SHP77 (cell line): ENCODE data around the gene TMEM212.

Experiments
- DNase-seq, 2 experiments: peaks; one replicate each; lab custom pipeline; 2025; lab: John Stamatoyannopoulos, UW

The TMEM212 gene

DNA sequence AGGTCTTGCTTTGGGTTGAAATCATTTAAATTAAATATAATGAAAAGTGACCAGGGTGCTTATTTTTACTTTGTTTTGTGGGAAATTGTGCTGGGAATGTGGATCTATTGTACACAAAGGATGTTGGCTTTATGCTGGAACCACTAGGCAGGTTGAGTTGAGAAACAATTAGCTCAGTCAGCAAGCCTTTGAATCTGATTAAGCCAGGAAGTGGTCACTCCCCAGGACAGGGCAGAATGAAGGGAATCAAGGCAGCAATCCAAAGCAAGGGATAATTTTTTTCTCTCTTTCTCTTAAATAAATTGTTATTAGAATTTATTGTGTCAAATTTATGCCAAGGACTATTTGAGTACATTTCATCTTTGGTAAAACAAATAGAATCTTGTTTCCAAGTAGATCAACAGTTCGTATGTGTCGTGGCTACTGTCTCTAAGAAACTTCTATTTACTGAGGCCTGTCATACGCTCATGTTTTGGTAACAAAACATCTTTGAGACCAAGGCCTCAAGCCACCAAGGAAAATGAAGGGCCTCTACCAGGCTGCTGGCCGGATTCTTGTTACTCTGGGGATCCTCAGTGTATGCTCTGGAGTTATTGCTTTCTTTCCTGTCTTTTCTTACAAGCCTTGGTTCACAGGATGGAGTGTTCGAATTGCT is at the start of gene TMEM212:
Gene TMEM212 (plus strand): TSS at position 486 of the 655 bp plus-strand sequence. CDS start 35 bp downstream, at position 521.
- no peak for DNase-seq

DNA sequence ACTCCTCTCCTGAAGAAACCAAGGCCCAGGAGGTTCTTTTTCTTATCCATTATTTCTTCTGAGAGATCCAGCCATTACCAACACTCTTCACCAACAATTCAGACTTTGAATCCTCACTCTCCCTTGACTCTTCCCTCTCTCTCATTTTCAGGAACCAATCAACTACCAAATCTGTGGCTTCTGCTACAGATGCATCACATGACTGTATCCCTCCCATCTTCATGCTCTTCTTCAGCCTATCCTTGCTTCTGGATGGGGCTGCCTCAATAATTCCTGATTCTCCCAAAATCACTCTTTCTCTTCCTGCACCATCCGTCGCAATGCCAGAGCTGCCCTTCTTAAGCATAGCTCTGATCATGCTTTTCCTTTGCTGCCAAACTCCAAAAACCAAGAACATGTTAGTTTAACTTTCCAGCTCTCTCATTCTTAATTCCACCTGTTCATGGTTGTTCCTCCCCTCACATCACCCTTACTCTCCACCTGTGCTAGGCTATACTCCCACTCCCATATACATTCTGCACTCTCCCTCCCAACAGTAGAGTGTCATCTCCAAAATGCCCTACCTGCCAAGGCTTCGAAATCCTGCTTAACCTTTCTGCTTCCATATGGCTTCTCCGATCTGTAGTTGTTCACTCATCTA is 46.4 kb upstream of the TMEM212 start:
- no peak for DNase-seq

DNA sequence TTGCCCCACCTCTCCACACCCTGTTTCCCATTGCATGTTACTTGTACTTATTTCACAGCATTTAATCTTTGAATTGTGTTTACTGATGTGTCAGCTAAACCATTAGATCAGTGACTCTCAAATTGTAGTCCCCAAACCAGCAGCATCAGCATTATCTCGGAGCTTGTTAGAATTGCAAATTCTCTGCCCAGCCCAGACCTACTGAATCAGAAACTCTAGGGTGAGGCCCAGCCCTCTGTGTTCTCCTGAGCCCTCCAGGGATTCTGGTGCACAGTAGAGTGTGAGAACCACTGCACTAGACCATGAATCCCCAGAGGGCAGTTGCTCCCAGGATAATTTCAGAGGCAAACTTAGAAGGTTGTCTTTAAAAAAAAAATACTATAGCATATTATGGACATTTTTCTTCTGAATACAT is 45.9 kb upstream of the TMEM212 start:
- no peak for DNase-seq

DNA sequence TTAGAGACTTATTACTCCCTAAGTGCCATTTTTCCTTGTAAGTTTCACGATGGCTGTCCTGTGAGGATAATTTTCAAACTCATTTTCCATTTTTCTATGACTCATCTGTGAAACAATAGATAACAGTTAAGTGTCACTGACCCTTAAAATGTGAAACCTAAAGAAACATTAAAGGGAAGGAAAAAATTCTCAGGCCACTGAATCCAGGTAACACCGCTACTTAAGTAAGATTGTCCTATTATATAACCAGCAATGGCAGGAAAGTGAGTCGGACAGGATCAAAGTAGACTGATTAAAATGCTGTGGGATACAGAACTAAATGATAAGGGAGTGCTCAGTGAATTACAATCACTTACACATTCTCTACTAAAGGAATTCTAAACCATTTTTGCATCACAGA is 45.3 kb upstream of the TMEM212 start:
- DNase-seq: no peak

DNA sequence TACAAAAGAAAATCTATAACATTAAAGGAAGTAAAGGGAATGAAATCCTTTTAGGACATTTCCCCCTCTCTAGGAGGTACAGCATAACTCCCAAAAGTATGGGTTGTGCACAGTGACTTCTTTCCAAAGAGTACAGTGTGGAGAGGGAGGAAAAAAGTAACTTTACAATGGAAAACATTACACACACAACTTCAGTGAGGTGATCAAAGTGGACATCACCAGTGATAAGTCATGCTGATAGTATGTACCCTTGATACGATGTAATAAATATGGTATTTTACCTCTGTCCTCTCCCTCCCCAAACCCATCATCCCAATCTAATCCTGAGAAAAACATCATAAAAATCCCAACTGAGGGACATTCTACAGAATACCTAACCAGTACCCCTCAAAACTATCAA is 43.6 kb upstream of the TMEM212 start:
- DNase-seq: no peak

DNA sequence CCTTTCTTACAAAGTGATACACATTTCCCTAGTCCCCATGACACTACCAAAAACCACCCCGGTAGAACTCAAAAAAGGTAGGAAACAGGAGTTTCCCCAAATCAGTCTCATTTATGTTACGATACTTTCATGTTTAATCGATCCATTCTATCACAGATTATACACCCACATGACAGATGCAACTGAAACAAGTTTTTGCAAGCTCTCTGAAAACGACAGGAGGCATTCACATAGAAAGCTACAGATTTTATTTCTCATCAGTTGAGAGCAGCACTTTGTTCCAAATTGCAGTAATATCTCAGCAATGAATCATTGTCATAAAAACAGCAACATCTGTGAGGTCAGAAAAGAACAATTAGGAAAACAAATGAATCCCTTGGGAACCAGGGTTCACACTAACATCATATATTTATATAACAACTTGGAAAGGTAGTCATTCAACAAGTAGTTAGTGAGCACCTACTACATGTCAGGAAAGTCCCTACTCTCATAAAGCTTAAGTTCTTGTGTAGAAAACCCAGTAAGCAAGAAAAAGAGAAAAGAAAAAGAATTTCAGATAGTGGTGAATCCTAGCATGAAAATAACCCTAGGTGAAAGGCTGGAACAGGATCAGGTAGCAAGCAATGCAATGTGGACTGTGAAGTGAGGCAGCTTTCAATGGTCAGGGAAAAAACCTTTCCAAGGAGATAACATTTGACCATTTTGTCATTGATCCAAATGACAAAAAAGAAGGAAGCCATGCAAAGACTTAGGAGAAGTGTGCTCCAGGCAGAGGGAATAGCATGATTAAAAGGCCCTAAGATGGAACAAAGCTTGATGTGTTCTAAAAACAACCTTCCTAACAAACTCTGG is 41.2 kb upstream of the TMEM212 start:
- DNase-seq: no peak

DNA sequence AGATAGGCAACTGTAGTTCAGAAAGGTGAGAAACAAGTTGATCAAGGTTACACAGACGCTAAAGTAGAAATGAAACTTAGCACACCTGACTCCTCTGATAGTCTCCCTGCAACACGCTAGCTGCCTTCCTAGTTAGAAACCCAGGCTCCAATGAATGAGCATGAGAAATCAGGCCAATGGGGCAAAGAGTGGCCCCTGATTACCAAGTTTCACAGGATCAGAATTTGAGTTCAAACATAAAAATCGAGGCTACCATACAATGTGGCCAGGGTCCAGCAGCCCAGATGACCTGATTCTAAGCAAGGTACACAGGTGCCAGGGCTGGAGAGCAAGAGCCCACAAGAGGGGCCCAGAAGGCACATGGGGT is 40.6 kb upstream of the TMEM212 start:
- no peak for DNase-seq

DNA sequence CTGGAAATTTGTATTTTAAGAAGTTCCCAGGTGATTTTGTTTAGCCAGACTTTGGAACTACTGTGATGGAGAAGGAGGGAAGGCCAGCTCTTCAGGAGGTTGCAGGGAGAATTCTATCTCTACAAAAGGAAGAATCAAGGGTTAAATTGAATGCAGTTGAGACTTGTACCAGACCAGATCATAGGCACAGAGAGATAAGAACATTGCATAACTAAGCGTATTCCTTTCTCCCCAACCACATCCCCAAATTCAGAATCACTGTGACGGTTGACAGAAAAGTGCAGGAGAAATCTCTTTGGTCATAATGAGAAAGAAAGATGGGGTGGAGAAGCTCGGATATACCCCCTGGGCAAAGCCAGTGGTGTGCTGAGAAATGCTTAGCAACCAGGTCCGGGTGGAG is 40.1 kb upstream of the TMEM212 start:
- DNase-seq: no peak

DNA sequence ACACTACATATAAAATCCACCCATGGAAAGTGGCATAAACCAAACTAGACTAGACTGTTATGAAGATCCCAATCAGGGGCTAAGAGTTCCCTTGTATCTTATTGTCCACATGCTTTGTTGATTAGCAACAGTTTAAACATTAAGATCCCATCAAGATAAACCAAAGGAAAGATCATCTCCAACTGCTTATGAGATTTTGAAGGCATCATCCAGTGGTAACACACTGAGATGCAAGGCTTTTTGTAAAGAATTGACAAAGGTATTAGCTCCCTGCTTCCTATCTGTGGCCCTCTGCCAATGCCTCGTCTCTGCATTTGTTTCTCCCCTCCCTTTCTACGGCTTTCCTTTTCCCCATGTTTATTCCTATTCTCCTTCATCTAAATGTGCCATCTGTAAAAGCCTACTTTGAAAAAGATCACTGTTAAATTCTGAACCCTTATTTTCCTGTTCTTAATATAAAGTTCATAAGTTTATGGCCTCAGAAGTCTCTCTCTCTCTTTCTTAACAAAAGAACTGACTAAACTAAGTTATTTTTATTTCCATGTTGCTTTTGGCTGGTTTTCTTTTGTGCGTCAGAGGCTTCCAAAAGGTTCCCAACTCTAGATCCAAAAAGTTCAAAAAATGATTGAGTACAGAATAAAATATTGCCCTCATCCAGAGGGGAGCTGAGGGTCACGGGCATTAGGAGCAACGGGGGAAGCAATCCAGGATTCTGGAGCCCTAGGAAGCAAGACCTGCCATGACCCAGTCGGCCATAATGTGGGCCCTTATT is 38.3 kb upstream of the TMEM212 start:
- no peak for DNase-seq

DNA sequence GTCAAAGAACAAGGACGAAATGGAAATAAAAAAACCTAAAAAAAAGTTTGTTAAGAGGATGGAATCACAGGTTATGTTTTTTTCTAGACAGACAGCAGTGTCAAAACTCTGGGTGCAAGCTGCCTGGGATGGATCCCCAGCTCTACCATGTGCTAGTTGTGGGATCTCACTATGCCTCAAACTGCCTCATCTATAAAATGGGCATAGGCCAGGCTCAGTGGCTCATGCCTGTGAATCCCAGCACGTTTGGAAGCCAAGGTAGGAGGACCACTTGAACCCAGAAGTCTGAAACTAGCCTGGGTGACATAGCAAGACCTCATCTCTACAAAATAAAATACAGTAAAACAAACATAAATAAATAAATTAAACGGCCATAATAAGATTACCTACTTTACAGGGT is 37.5 kb upstream of the TMEM212 start:
- DNase-seq: no peak

DNA sequence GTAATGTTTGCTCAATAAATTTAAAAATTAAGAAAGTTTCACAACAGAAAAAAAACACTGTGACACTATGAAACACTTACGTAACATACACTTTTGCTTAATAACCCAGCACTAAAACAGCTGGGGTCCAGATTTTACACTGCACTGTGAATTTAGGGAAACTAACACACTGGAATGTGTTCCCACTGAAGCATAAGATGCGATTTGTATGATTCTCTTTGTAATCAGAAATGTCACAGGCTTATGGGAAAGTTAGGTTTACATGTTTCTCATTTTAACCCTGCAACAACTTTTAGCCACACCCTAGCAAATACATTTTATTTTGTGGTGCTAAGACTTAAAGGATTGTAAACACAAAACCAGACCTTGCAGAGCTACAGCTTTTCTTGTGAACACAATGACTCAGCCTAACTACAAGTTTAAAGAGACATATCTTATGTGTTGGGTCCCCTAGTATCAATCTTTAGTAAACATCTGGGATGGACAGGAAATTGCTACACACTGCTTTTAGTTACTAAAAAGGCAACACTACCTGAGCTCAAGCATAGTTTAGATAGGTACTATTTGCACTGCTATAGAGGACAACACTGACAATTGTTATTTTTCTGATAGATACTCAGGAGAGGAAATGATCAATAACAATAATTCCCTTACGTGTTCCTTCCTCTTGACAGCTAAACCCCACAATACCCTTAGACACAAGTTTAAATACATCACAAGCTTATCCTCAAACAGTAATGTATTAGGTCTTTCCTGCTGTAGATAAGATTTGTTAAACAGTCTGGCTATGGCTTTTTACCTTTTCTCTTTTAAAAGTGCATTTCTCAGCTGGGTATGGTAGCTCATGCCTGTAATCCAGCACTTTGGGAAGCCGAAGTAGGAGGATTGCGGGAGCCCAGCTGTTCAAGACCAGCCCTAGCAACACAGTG is 36.7 kb upstream of the TMEM212 start:
- no peak for DNase-seq

DNA sequence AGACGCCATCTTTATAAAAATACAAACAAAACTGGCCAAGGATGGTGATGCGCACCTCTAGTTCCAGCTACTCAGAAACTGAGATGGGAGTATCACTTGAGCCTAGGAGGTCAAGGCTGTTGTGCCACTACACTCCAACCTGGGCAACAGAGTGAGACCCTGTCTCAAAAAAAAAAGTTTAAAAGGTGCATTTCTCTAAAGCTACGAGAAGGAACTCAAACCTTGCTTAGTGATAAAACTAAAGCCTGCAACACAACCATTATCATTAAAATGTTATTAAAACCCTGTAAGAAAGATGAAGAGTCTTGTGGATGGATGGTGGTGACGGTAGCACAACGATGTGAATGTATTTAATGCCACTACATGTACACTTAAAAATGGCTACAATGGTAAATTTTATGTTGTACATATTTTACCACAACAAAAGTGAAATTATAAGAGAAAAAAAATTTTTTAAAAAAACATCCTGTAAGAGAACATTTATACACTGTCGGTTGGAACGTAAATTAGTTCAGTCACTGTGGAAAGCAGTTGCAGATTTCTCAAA is 35.9 kb upstream of the TMEM212 start:
- no peak for DNase-seq

DNA sequence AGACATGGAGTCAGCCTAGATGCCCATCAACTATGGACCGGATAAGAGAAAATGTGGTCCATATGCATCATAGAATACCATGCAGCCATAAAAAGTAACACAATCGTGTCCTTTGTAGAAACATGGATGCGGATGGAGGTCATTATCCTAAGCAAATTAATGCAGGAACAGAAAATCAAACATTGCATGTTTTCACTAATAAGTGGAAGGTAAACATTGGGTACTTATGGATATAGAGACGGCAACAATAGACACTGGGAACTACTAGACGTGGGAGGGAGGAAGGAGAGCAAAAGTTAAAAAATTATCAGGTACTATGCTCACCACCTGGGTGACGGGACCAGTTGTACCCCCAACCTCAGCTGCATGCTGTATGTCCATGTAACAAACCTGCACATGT is 35.3 kb upstream of the TMEM212 start:
- DNase-seq: no peak

DNA sequence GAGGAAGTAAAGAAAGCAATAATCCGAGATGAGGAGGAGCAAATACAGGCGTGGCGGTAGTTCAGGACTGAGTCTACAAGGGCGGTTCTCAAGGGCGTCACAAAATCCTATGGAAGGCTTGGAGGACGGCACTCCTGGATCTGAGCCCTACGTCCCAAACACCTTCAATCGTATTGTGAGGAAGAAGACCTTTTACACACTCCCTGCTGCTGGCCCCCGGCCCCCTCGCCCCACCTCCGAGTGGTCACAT is 33.6 kb upstream of the TMEM212 start:
- DNase-seq: peak in 1 of 2 experiments; percentile 60

DNA sequence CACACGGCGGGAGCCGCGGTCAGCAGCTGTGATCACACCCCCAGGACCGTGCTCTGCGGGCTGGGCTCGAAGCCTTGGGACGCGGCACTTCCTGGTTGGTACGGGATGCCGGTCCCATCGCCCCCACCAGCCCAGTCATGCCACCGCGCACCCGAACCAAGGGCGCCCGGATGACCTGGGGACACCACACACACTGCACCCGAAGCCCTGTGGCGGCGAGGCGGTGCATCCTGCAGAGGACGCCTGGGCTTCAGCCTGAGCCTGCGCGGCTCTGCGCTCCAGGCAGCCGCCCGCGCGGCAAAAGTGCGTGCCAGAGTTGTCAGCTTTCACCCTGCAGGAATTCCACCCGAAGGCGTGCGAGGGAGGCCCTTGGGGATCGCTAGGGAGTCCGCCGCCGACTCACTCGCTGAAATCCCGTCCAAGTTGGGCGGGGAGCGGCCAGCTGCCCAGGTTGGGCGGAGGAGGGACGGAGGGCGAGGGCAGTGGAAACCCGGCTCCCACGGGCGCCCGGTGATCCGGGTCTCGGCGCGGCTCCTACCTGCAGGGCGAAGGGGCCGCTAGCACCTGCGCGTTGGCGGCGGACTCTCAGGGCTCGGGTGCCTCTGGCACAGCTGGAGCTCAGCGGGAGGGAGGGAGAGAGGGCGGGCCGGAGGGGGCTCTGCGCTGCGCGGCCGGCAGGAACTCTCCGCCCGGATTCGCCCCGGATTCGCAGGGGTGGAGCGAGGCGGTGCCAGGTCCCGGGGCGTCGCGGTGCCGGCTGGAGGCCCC is 33.1 kb upstream of the TMEM212 start, which contains the start of gene PLD1:
Gene PLD1 (minus strand): TSS at position 623 of the 768 bp plus-strand sequence. CDS start 72,432 bp downstream, outside the sequence.
- DNase-seq: peak; percentile 82 to 84

DNA sequence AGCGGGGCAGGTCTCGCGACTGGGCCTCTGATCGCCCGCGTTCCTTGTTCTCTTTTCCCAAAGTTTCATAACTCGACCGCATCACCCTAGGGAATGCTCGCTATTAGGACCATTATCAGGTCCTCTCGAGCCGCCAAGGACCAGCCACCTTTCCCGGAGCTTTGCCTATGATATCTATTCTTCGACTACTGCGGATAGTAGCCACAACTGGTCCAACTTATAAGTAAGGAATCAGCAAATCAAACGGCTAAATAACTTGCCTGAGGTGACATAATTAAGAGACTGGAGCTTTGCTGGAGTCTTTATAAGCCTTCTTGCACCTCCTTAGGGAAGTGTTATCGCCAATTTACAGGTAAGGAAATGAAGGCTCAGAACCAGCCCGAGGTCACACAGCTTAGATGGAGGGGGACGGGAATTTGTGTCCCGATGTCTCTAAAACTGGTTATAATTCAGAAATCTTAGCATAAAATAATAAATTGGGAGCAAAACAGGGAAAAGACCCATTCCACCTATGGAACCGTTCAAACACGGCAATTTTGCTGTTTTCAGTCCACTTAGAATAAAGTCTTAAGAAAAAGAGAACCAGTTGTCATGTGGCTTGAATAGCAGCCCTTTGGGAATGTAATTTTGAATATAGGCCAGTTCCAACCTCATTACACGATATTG is 32.4 kb upstream of the TMEM212 start:
- no peak for DNase-seq

DNA sequence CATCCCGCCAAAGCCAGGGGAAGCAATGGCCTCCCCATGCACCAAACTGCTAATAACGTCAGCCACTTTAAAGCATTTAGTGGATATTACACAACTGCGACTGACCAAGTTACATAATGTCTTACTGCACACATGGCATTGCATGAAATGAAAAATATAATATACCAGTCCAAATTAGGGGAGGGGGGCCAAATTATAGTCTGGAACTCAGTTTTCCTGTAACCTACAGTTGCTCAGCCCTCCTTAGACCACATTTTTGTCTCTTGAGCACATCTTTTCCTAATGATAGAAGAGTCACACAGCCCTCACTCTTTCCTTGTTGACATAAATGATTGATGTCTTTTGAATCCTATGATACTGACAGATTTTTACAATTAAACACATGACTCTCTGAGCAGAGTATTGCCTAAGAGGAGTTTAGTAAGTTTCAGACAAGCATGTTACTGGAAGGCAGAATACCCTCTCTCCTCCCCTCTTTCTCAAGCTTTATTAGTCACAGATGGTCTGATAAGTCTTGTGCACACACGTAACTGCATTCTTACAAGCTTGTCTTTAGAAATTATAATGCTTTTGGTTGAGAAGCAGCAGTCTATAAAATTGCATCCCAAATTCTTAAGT is 31.7 kb upstream of the TMEM212 start:
- DNase-seq: peak in 1 of 2 experiments; percentile 13

DNA sequence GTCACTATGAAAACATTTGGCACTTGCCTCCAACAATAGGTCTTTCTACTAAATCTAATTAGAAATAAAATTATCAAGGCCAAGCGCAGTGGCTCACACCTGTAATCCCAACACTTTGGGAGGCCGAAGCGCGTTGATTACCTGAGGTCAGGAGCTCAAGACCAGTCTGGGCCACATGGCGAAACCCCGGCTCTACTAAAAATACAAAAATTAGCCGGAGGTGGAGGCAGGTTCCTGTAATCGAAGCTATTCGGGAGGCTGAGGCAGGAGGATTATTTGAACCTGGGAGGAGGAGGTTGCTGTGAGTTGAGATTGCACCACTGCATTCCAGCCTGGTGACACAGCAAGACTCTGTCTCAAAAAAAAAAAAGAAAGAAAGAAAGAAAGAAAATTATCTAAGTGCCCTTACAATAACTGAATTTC is 31.2 kb upstream of the TMEM212 start:
- no peak for DNase-seq

DNA sequence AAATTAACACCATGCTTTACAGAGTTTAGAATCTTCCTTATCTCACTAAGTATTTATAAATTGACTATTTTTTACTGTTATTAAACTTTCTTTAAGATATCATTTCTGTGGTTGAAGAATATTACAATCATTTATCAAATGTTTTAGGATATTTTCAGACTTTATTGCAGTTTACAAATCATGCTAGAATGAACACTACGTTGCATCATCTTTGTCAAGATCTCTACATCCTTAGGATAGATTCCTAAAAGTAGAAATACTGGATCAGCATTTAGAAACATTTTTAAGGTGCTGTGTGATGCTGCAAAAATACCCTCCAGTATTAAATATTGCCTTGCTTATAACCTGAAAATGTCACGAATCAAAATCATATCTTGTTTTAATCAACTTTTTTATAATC is 30.3 kb upstream of the TMEM212 start:
- DNase-seq: no peak
